ENCODE measurements around the gene CCNB1.
"Not testable (repeated sequence)": the region's sequence is repeated elsewhere in the genome, so short reads cannot be mapped to it uniquely, and the experiment has no call there.

Gene CCNB1

GRCh38 chr5:69166686-69167492 lies at the start of gene CCNB1:
CCNB1 (plus strand) TSS chr5:69167150; CDS start chr5:69167263, 113 bp downstream.
- peak; percentile 91 to 92 for DNase-seq (ENCODE audit: low read depth in 2 of 2)

GRCh38 chr5:69129413-69129812 lies 37.5 kb upstream of the CCNB1 start:
- DNase-seq (ENCODE audit: low read depth in 2 of 2): no peak

GRCh38 chr5:69130241-69130640 lies 36.7 kb upstream of the CCNB1 start:
- no peak for DNase-seq (ENCODE audit: low read depth in 2 of 2)

GRCh38 chr5:69131304-69131703 lies 35.6 kb upstream of the CCNB1 start:
- no peak for DNase-seq (ENCODE audit: low read depth in 2 of 2)

GRCh38 chr5:69134126-69134525 lies 32.8 kb upstream of the CCNB1 start:
- no peak for DNase-seq (ENCODE audit: low read depth in 2 of 2)

GRCh38 chr5:69136293-69136692 lies 30.7 kb upstream of the CCNB1 start:
- DNase-seq (ENCODE audit: low read depth in 2 of 2): no peak

- DNase-seq (ENCODE audit: low read depth in 2 of 2): not testable (repeated sequence)
Observed at GRCh38 chr5:69137208-69137607, 29.7 kb upstream of the CCNB1 start.

- DNase-seq (ENCODE audit: low read depth in 2 of 2): no peak
Observed at GRCh38 chr5:69137807-69138206, 29.1 kb upstream of the CCNB1 start.

GRCh38 chr5:69138766-69139165 lies 28.2 kb upstream of the CCNB1 start:
- no peak for DNase-seq (ENCODE audit: low read depth in 2 of 2)

- DNase-seq (ENCODE audit: low read depth in 2 of 2): not testable (repeated sequence)
Observed at GRCh38 chr5:69140239-69140638, 26.7 kb upstream of the CCNB1 start.

GRCh38 chr5:69140827-69141226 lies 26.1 kb upstream of the CCNB1 start:
- DNase-seq (ENCODE audit: low read depth in 2 of 2): no peak

GRCh38 chr5:69148576-69148975 lies 18.4 kb upstream of the CCNB1 start:
- not testable (repeated sequence) for DNase-seq (ENCODE audit: low read depth in 2 of 2)

GRCh38 chr5:69148981-69149675 lies 17.8 kb upstream of the CCNB1 start:
- DNase-seq (ENCODE audit: low read depth in 2 of 2): no peak

GRCh38 chr5:69149676-69150010 lies 17.3 kb upstream of the CCNB1 start:
- DNase-seq (ENCODE audit: low read depth in 2 of 2): no peak

GRCh38 chr5:69152731-69153130 lies 14.2 kb upstream of the CCNB1 start:
- no peak for DNase-seq (ENCODE audit: low read depth in 2 of 2)

- DNase-seq (ENCODE audit: low read depth in 2 of 2): no peak
Observed at GRCh38 chr5:69156456-69156855, 10.5 kb upstream of the CCNB1 start.

- no peak for DNase-seq (ENCODE audit: low read depth in 2 of 2)
Observed at GRCh38 chr5:69158039-69158438, 8.9 kb upstream of the CCNB1 start.

GRCh38 chr5:69160651-69161050 lies 6.3 kb upstream of the CCNB1 start:
- no peak for DNase-seq (ENCODE audit: low read depth in 2 of 2)

- DNase-seq (ENCODE audit: low read depth in 2 of 2): no peak
Observed at GRCh38 chr5:69167493-69167855, 524 bp downstream of the CCNB1 start.

GRCh38 chr5:69167929-69168328 lies 979 bp downstream of the CCNB1 start:
- no peak for DNase-seq (ENCODE audit: low read depth in 2 of 2)

GRCh38 chr5:69170495-69170894 lies 3.5 kb downstream of the CCNB1 start:
- no peak for DNase-seq (ENCODE audit: low read depth in 2 of 2)

GRCh38 chr5:69170969-69171368 lies 4.0 kb downstream of the CCNB1 start:
- no peak for DNase-seq (ENCODE audit: low read depth in 2 of 2)

GRCh38 chr5:69181659-69182293 lies 14.8 kb downstream of the CCNB1 start:
- not testable (repeated sequence) for DNase-seq (ENCODE audit: low read depth in 2 of 2)

Measured in stimulated activated CD8-positive, alpha-beta memory T cell treated with anti-CD3 and anti-CD28 coated beads, Interleukin-7, amount 100 ng/mL, for 1 hour (primary cell).